Measurements from ENCODE around the gene MYBL2. TPM values are rescaled to one million over a fixed set of nuclear protein-coding genes. Genes with fewer than 3 reads are reported as not detected.

Gene MYBL2
- total RNA-seq, 2 donors from 2014 or later = 139 to 182 TPM

- Histone ChIP-seq H3K4me1 (ENCODE audit: control insufficient read depth, insufficient read depth, low read length) (peaks cover 15% of the 10 kb centered on the region), H3K9me3 (ENCODE audit: control insufficient read depth, low read length) (no peaks in the 10 kb centered on the region), H3K27me3 (ENCODE audit: control insufficient read depth, insufficient read depth, low read length, poor library complexity, severe bottlenecking) (no peaks in the 10 kb centered on the region), H3K36me3 (ENCODE audit: control insufficient read depth, insufficient read depth, low read length) (no peaks in the 10 kb centered on the region), H3K4me3 (ENCODE audit: low read length) (no peak overlapping the region), H3K9ac (ENCODE audit: extremely low read depth, low read length, poor library complexity, severe bottlenecking) (no peak overlapping the region), H3K27ac (ENCODE audit: low read depth, low read length) (no peak overlapping the region)
- Mint-ChIP-seq H3K27ac (no peak overlapping the region), H3K4me3 (no peak overlapping the region), H3K36me3 (ENCODE audit: low read depth) (no peaks in the 10 kb centered on the region), H3K4me1 (peaks cover 36% of the 10 kb centered on the region), H3K9me3 (no peaks in the 10 kb centered on the region), H3K27me3 (ENCODE audit: insufficient read depth) (peaks cover 3% of the 10 kb centered on the region)
- WGBS, 2 experiments (ENCODE audit: insufficient coverage in 1 of 2, insufficient read length in 1 of 2) = 78 to 90% methylated on average over 7 to 12 of the region's 12 CpGs
- TF ChIP-seq, protein P1, sequence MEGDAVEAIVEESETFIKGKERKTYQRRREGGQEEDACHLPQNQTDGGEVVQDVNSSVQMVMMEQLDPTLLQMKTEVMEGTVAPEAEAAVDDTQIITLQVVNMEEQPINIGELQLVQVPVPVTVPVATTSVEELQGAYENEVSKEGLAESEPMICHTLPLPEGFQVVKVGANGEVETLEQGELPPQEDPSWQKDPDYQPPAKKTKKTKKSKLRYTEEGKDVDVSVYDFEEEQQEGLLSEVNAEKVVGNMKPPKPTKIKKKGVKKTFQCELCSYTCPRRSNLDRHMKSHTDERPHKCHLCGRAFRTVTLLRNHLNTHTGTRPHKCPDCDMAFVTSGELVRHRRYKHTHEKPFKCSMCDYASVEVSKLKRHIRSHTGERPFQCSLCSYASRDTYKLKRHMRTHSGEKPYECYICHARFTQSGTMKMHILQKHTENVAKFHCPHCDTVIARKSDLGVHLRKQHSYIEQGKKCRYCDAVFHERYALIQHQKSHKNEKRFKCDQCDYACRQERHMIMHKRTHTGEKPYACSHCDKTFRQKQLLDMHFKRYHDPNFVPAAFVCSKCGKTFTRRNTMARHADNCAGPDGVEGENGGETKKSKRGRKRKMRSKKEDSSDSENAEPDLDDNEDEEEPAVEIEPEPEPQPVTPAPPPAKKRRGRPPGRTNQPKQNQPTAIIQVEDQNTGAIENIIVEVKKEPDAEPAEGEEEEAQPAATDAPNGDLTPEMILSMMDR (conservative IDR thresholded peaks at IDR 0.05) = no peak
- DNase-seq = peak; percentile 62
Measured at GRCh38 chr20:43744966-43745730, 78.2 kb downstream of the MYBL2 start.

- Histone ChIP-seq H3K4me1 (ENCODE audit: control insufficient read depth, insufficient read depth, low read length) (peaks cover 15% of the 10 kb centered on the region), H3K36me3 (ENCODE audit: control insufficient read depth, insufficient read depth, low read length) (no peaks in the 10 kb centered on the region), H3K27me3 (ENCODE audit: control insufficient read depth, insufficient read depth, low read length, poor library complexity, severe bottlenecking) (no peaks in the 10 kb centered on the region), H3K4me3 (ENCODE audit: low read length) (no peak overlapping the region), H3K27ac (ENCODE audit: low read depth, low read length) (no peak overlapping the region), H3K9ac (ENCODE audit: extremely low read depth, low read length, poor library complexity, severe bottlenecking) (no peak overlapping the region), H3K9me3 (ENCODE audit: control insufficient read depth, low read length) (no peaks in the 10 kb centered on the region)
- Mint-ChIP-seq H3K27me3 (ENCODE audit: insufficient read depth) (peaks cover 3% of the 10 kb centered on the region), H3K4me1 (peaks cover 36% of the 10 kb centered on the region), H3K4me3 (no peak overlapping the region), H3K27ac (peak overlapping the region; percentile 91), H3K9me3 (no peaks in the 10 kb centered on the region), H3K36me3 (ENCODE audit: low read depth) (no peaks in the 10 kb centered on the region)
- TF ChIP-seq, protein P1 (conservative IDR thresholded peaks at IDR 0.05) = no peak
- WGBS, 2 experiments (ENCODE audit: insufficient coverage in 1 of 2, insufficient read length in 1 of 2) = 65 to 67% methylated on average over 9 to 12 of the region's 12 CpGs
- DNase-seq = no peak
Measured at GRCh38 chr20:43746344-43747137, 79.6 kb downstream of the MYBL2 start.

DNA sequence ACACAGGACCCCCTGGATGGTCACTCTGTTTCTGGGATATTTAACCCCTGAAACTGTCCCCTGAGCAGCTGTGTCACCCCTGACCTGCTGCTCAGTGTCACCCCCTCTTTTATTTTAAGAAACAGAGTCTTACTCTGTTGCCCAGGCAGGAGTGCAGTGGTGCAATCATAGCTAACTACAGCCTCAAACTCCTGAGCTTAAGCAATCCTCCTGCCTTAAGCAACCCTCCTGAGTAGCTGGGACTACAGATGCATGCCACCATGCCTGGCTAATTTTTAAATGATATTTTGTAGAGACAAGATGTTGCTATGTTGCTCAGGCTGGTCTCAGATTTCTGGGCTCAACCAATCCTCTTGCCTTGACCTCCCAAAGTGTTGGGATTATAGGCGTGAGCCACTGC lies 81.4 kb downstream of the MYBL2 start:
- H3K4me1 Mint-ChIP-seq = peaks cover 36% of the 10 kb centered on the region
- H3K9me3 ChIP-seq (ENCODE audit: control insufficient read depth, low read length) = no peaks in the 10 kb centered on the region
- H3K9ac ChIP-seq (ENCODE audit: extremely low read depth, low read length, poor library complexity, severe bottlenecking) = no peak overlapping the region
- no peaks in the 10 kb centered on the region for H3K27me3 ChIP-seq (ENCODE audit: control insufficient read depth, insufficient read depth, low read length, poor library complexity, severe bottlenecking)
- peaks cover 3% of the 10 kb centered on the region for H3K27me3 Mint-ChIP-seq (ENCODE audit: insufficient read depth)
- no peak for DNase-seq
- H3K27ac Mint-ChIP-seq = no peak overlapping the region
- WGBS, 2 experiments (ENCODE audit: insufficient coverage in 1 of 2, insufficient read length in 1 of 2) = 100% methylated on average over 1 of the region's 1 CpG; no CpG with 5 or more reads in 1 of the 2 experiments
- no peaks in the 10 kb centered on the region for H3K36me3 ChIP-seq (ENCODE audit: control insufficient read depth, insufficient read depth, low read length)
- TF ChIP-seq, protein P1 (conservative IDR thresholded peaks at IDR 0.05) = no peak
- H3K9me3 Mint-ChIP-seq = no peaks in the 10 kb centered on the region
- H3K4me3 Mint-ChIP-seq = no peak overlapping the region
- H3K27ac ChIP-seq (ENCODE audit: low read depth, low read length) = no peak overlapping the region
- H3K4me3 ChIP-seq (ENCODE audit: low read length) = no peak overlapping the region
- H3K36me3 Mint-ChIP-seq (ENCODE audit: low read depth) = no peaks in the 10 kb centered on the region
- H3K4me1 ChIP-seq (ENCODE audit: control insufficient read depth, insufficient read depth, low read length) = peaks cover 15% of the 10 kb centered on the region

Data from endodermal cell (in vitro differentiated cells).